IMR-90 (cell line): ENCODE data around the gene SLC6A9. TPM values are rescaled to one million over a fixed set of nuclear protein-coding genes. Genes with fewer than 3 reads are reported as not detected.
A peak's percentile ranks its signal among the peaks of the same experiment; 100 is the strongest.

Experiments used
- ATAC-seq: fragments of 200-7000 bp; cut with Tn5 transposase; 2 replicates; pipeline ENCODE4 v1.9.1; 2020; ENCODE audit warnings: low read depth, mild to moderate bottlenecking, moderate library complexity
- BruUV-seq: library from RNA; stranded (reverse); fragments of 400-500 nt; replicated peaks from 2 replicates; lab custom pipeline; 2021; lab: Mats Ljungman, UMichigan
- CTCF ChIA-PET: fragments of 300-600 bp; formaldehyde crosslinking; extraction: SDS; loops from one replicate; lab custom pipeline; 2021; ENCODE audit warnings: antibody characterized with exemption; lab: Yijun Ruan, JAX
- POLR2A ChIA-PET: fragments of 300-600 bp; sonication (Branson Sonifier 250); formaldehyde crosslinking; loops from one replicate; lab custom pipeline; 2022; ENCODE audit warnings: antibody characterized with exemption; ENCODE audit not compliant: unreplicated experiment; lab: Charles Lee
- DNase-seq: peaks from one replicate; pipeline ENCODE4 v3.0.0; 2013
- H2AFZ ChIP-seq: replicated peaks from 2 replicates; pipeline ENCODE3; 2013; ENCODE audit warnings: low read length, mild to moderate bottlenecking; ENCODE audit not compliant: poor library complexity
- H2AK5ac ChIP-seq: 2 replicates; pipeline ENCODE4 v1.6.1; 2013; ENCODE audit warnings: low read depth, low read length, inconsistent platforms
- H2AK9ac ChIP-seq: replicated peaks from 2 replicates; pipeline ENCODE3; 2013; ENCODE audit warnings: mild to moderate bottlenecking, low read depth, low read length, moderate library complexity; ENCODE audit not compliant: poor library complexity
- H2BK120ac ChIP-seq: 2 replicates; pipeline ENCODE4 v1.6.1; 2013; ENCODE audit warnings: low read depth, low read length, inconsistent platforms
- H2BK15ac ChIP-seq: 3 replicates; pipeline ENCODE4 v1.6.1; 2013; ENCODE audit warnings: low read depth, low read length, inconsistent platforms
- H2BK20ac ChIP-seq: 2 replicates; pipeline ENCODE4 v1.6.1; 2013; ENCODE audit warnings: low read depth, mild to moderate bottlenecking, inconsistent platforms, low read length, moderate library complexity
- H2BK5ac ChIP-seq: 2 replicates; pipeline ENCODE4 v1.6.1; 2013; ENCODE audit warnings: mild to moderate bottlenecking, low read depth, low read length, inconsistent platforms; ENCODE audit not compliant: poor library complexity, severe bottlenecking
- H3K14ac ChIP-seq: replicated peaks from 2 replicates; pipeline ENCODE4 v1.6.1; 2013; ENCODE audit warnings: low read depth, low read length, inconsistent platforms
- H3K18ac ChIP-seq: 2 replicates; pipeline ENCODE4 v1.6.1; 2013; ENCODE audit warnings: low read depth, low read length, control low read depth
- H3K23ac ChIP-seq: 2 replicates; pipeline ENCODE4 v1.6.1; 2013; ENCODE audit warnings: low read depth, low read length, inconsistent platforms
- H3K27ac ChIP-seq: 2 replicates; pipeline ENCODE4 v1.5.1; 2013; ENCODE audit warnings: mild to moderate bottlenecking, control low read depth, low read length; ENCODE audit not compliant: insufficient read depth
- H3K27me3 ChIP-seq: 2 replicates; pipeline ENCODE4 v1.6.1; 2013; ENCODE audit warnings: low read length; ENCODE audit not compliant: control insufficient read depth, insufficient read depth
- H3K36me3 ChIP-seq: 2 replicates; pipeline ENCODE4 v1.6.1; 2013; ENCODE audit warnings: low read length, mixed read lengths; ENCODE audit not compliant: control insufficient read depth, insufficient read depth
- H3K4ac ChIP-seq: 2 replicates; pipeline ENCODE4 v1.6.1; 2013; ENCODE audit warnings: low read depth, low read length, inconsistent platforms
- H3K4me1 ChIP-seq: 2 replicates; pipeline ENCODE4 v1.6.1; 2013; ENCODE audit warnings: low read length, mixed read lengths; ENCODE audit not compliant: control insufficient read depth, insufficient read depth
- H3K4me2 ChIP-seq: 2 replicates; pipeline ENCODE4 v1.6.1; 2013; ENCODE audit warnings: low read depth, mild to moderate bottlenecking, control low read depth, low read length, moderate library complexity
- H3K4me3 ChIP-seq: 2 replicates; pipeline ENCODE4 v1.5.1; 2013; ENCODE audit warnings: low read depth, mild to moderate bottlenecking, control low read depth, low read length, moderate library complexity; ENCODE audit not compliant: insufficient read depth
- H3K56ac ChIP-seq: 2 replicates; pipeline ENCODE4 v1.6.1; 2013; ENCODE audit warnings: low read length, inconsistent platforms; ENCODE audit not compliant: insufficient read depth; ENCODE audit errors: extremely low read depth
- H3K79me1 ChIP-seq, 2 experiments: 2 replicates each; pipeline ENCODE4 v1.6.1; 2013; ENCODE audit warnings: low read length in 2 of 2, inconsistent platforms in 1 of 2, low read depth in 1 of 2
- H3K9ac ChIP-seq: 2 replicates; pipeline ENCODE4 v1.6.1; 2013; ENCODE audit warnings: low read depth, low read length, control low read depth
- H3K9me1 ChIP-seq: 2 replicates; pipeline ENCODE4 v1.6.1; 2013; ENCODE audit warnings: low read length, inconsistent platforms; ENCODE audit not compliant: insufficient read depth
- H3K9me3 ChIP-seq: 2 replicates; pipeline ENCODE4 v1.6.1; 2013; ENCODE audit warnings: low read length; ENCODE audit not compliant: control insufficient read depth, insufficient read depth
- H4K20me1 ChIP-seq: 2 replicates; pipeline ENCODE4 v1.6.1; 2013; ENCODE audit warnings: low read length, inconsistent platforms; ENCODE audit not compliant: insufficient read depth
- H4K5ac ChIP-seq: 2 replicates; pipeline ENCODE4 v1.6.1; 2013; ENCODE audit warnings: mild to moderate bottlenecking, low read depth, low read length, control low read depth
- H4K8ac ChIP-seq, 2 experiments: 2 replicates each; pipeline ENCODE4 v1.6.1; 2013; ENCODE audit warnings: low read depth in 2 of 2, low read length in 2 of 2, control low read depth in 1 of 2, inconsistent platforms in 1 of 2
- H4K91ac ChIP-seq: 2 replicates; pipeline ENCODE4 v1.6.1; 2013; ENCODE audit warnings: low read depth, low read length, inconsistent platforms; ENCODE audit not compliant: insufficient read depth
- BHLHE40 ChIP-seq: fragments of 150-350 bp; IDR thresholded peaks from 2 replicates; pipeline ENCODE4 v1.6.1; 2016; ENCODE audit warnings: mild to moderate bottlenecking, low read depth, low read length
- CEBPB ChIP-seq: IDR thresholded peaks from 2 replicates; pipeline ENCODE4 v1.6.1; 2012; ENCODE audit warnings: low read depth, low read length, improper control_type of control experiment
- MAZ ChIP-seq: IDR thresholded peaks from 2 replicates; pipeline ENCODE4 v1.6.1; 2012; ENCODE audit warnings: low read depth, mild to moderate bottlenecking, low read length, improper control_type of control experiment, moderate library complexity, borderline replicate concordance
- MXI1 ChIP-seq: IDR thresholded peaks from 2 replicates; pipeline ENCODE4 v1.6.1; 2012; ENCODE audit warnings: low read depth, mild to moderate bottlenecking, low read length, moderate library complexity, borderline replicate concordance
- RFX5 ChIP-seq: IDR thresholded peaks from 2 replicates; pipeline ENCODE4 v1.8.0; 2012; ENCODE audit warnings: low read depth, mild to moderate bottlenecking, low read length, moderate library complexity
- WGBS, 2 experiments: methylation state at CpG; one replicate each; pipeline versions ENCODE4 v1.1.5 to v1.1.7; 2013; ENCODE audit warnings: missing lambda C conversion rate in 2 of 2; ENCODE audit not compliant: insufficient read length in 1 of 2; ENCODE audit errors: extremely low coverage in 2 of 2; 5-methylcytosine and 5-hydroxymethylcytosine counted together
- dilution Hi-C: fragments of 300-500 bp; cut with HindIII; formaldehyde crosslinking; loops from one replicate; pipeline ENCODE4 v1.14.3; 2018; ENCODE audit warnings: low sequenced_read_pairs; ENCODE audit not compliant: unreplicated experiment
- in situ Hi-C: fragments of 300-500 bp; cut with MboI; formaldehyde crosslinking; loops from 3 replicates; pipeline ENCODE4 v1.14.3; 2019; ENCODE audit warnings: low sequenced_read_pairs, inconsistent platforms, mixed read lengths
- intact Hi-C: fragments of 100-400 bp; cut with micrococcal nuclease; formaldehyde crosslinking; loops from 2 replicates; pipeline ENCODE4 v1.10.0; 2022
- polyA plus RNA-seq, 3 experiments: library from polyadenylated mRNA; depleted of rRNA; stranded (reverse); fragments of >200 nt; gene quantifications; 2 replicates each; pipeline ENCODE4 v1.2.3, GENCODE V29; 2012; ENCODE audit warnings: low replicate concordance in 1 of 3
- total RNA-seq: library from RNA; depleted of rRNA; stranded (reverse); fragments of >200 nt; gene quantifications from 2 replicates; pipeline ENCODE4 v1.2.3, GENCODE V29; 2012
- TF ChIP-seq, protein P1 (sequence below): fragments of 150-350 bp; IDR thresholded peaks from 2 replicates; pipeline ENCODE4 v1.6.1; 2017; ENCODE audit warnings: mild to moderate bottlenecking, antibody characterized with exemption, low read length, low read depth

The SLC6A9 gene
- total and polyA plus RNA-seq, 2 of the 4 experiments (the other 2 are of a cell fraction): 2.0 to 6.6 TPM

- TF ChIP-seq BHLHE40: no peak
- TF ChIP-seq RFX5: no peak
- no peak for TF ChIP-seq MAZ
- no peak for TF ChIP-seq CEBPB
- no peak for TF ChIP-seq MXI1
- TF ChIP-seq, protein P1, sequence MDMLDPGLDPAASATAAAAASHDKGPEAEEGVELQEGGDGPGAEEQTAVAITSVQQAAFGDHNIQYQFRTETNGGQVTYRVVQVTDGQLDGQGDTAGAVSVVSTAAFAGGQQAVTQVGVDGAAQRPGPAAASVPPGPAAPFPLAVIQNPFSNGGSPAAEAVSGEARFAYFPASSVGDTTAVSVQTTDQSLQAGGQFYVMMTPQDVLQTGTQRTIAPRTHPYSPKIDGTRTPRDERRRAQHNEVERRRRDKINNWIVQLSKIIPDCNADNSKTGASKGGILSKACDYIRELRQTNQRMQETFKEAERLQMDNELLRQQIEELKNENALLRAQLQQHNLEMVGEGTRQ: no peak
- POLR2A ChIA-PET: no interaction called here
- 72% methylated on average over 7 of the region's 13 CpGs; no CpG with 5 or more reads in 1 of the 2 experiments for WGBS, 2 experiments
Measured at GRCh38 chr1:44012941-44013609, 18.2 kb downstream of the SLC6A9 start.

More at GRCh38 chr1:44012941-44013609, 18.2 kb downstream of the SLC6A9 start:
- no peaks in the 10 kb centered on the region for H3K9me1 ChIP-seq
- no peaks in the 10 kb centered on the region for H4K20me1 ChIP-seq
- H3K14ac ChIP-seq: no peak overlapping the region
- ATAC-seq (no peak), DNase-seq (no peak)
- no peak overlapping the region for H2AK9ac ChIP-seq
- no peak overlapping the region for H2BK15ac ChIP-seq
- no peak overlapping the region for H2BK120ac ChIP-seq
- CTCF ChIA-PET: no interaction called here
- no peaks in the 10 kb centered on the region for H3K27me3 ChIP-seq
- H3K36me3 ChIP-seq: peaks cover 8% of the 10 kb centered on the region; the same call in 1 of the 2 replicates
- no peak overlapping the region for H3K56ac ChIP-seq
- H2BK20ac ChIP-seq: no peak overlapping the region
- no peak overlapping the region for H3K4ac ChIP-seq
- H4K8ac ChIP-seq: no peak overlapping the region
- H2AK5ac ChIP-seq: no peak overlapping the region
- no peak overlapping the region for H3K4me3 ChIP-seq
- H3K23ac ChIP-seq: no peak overlapping the region
- dilution Hi-C loops (no loop called here), intact Hi-C loops (no loop called here), in situ Hi-C loops (loop anchor here (10.0 kb wide), 1 partner anchor 572 kb away; no protein-coding TSS in a partner anchor)
- no peaks in the 10 kb centered on the region for H3K4me1 ChIP-seq
- H4K91ac ChIP-seq: no peak overlapping the region
- H3K18ac ChIP-seq: no peak overlapping the region
- no peak overlapping the region for H3K9ac ChIP-seq
- no peak overlapping the region for H4K5ac ChIP-seq
- no peak overlapping the region for H3K4me2 ChIP-seq
- H3K79me1 ChIP-seq: no peaks in the 10 kb centered on the region
- H3K9me3 ChIP-seq: no peaks in the 10 kb centered on the region
- no TSS peak for BruUV-seq
- H3K27ac ChIP-seq: no peak overlapping the region
- H2BK5ac ChIP-seq: no peak overlapping the region
- H2AFZ ChIP-seq: peak overlapping the region; percentile 70
